Measurements from ENCODE around the gene KRT84.

KRT84 gene

GRCh38 chr12:52398176-52398575, 12.7 kb upstream of the KRT84 start:
- Histone ChIP-seq H4K91ac (ENCODE audit: low read length) (no peak overlapping the region), H3K18ac (ENCODE audit: low read depth in 1 of 2, low read length in 2 of 2) (no peak overlapping the region), H3K79me1 (replicated peaks; ENCODE audit: low read length, poor library complexity, severe bottlenecking) (no peaks in the 10 kb centered on the region), H3K4me3 (ENCODE audit: insufficient read depth in 1 of 2, low read depth in 1 of 2, low read length in 2 of 2) (no peak overlapping the region), H2AK5ac (ENCODE audit: low read length, severe bottlenecking) (no peak overlapping the region), H3K9ac (ENCODE audit: low read length) (no peak overlapping the region), H2BK120ac (ENCODE audit: low read depth, low read length) (no peak overlapping the region), H3K36me3 (ENCODE audit: control insufficient read depth in 1 of 2, insufficient read depth in 2 of 2, low read depth in 1 of 2, low read length in 2 of 2) (no peaks in the 10 kb centered on the region), H3K4me2 (ENCODE audit: low read length, poor library complexity, severe bottlenecking) (no peak overlapping the region), H2BK15ac (ENCODE audit: low read depth, poor library complexity, severe bottlenecking) (no peak overlapping the region), H2BK5ac (ENCODE audit: low read depth, low read length, poor library complexity, severe bottlenecking) (no peak overlapping the region), H4K8ac (ENCODE audit: low read length) (no peak overlapping the region), H2AFZ (ENCODE audit: low read depth, low read length) (no peak overlapping the region), H3K4me1 (ENCODE audit: control insufficient read depth, insufficient read depth, low read depth, low read length) (no peaks in the 10 kb centered on the region), H3K14ac (ENCODE audit: low read length in 2 of 2) (no peak overlapping the region), H3K4ac (ENCODE audit: low read depth in 1 of 2, low read length in 2 of 2) (no peak overlapping the region), H3K23ac (ENCODE audit: low read length in 2 of 2) (no peak overlapping the region), H3K27ac (ENCODE audit: low read length, poor library complexity, severe bottlenecking) (no peak overlapping the region), H2BK12ac (ENCODE audit: low read length in 2 of 2) (no peak overlapping the region), H3K9me3 (ENCODE audit: control insufficient read depth, low read length) (no peaks in the 10 kb centered on the region), H3K27me3 (ENCODE audit: control insufficient read depth in 1 of 2, insufficient read depth in 1 of 2, low read length in 2 of 2) (peaks cover 72 to 94% of the 10 kb centered on the region in 2 experiments)
- no peak for DNase-seq
- WGBS: 68% methylated on average over 1 of the region's 1 CpG

GRCh38 chr12:52396656-52397055, 11.2 kb upstream of the KRT84 start:
- Histone ChIP-seq H2AK5ac (ENCODE audit: low read length, severe bottlenecking) (no peak overlapping the region), H3K4me3 (ENCODE audit: insufficient read depth in 1 of 2, low read depth in 1 of 2, low read length in 2 of 2) (no peak overlapping the region), H3K36me3 (ENCODE audit: control insufficient read depth in 1 of 2, insufficient read depth in 2 of 2, low read depth in 1 of 2, low read length in 2 of 2) (no peaks in the 10 kb centered on the region), H3K4me2 (ENCODE audit: low read length, poor library complexity, severe bottlenecking) (no peak overlapping the region), H3K4ac (ENCODE audit: low read depth in 1 of 2, low read length in 2 of 2) (no peak overlapping the region), H3K27me3 (ENCODE audit: control insufficient read depth in 1 of 2, insufficient read depth in 1 of 2, low read length in 2 of 2) (peaks cover 63 to 86% of the 10 kb centered on the region in 2 experiments), H3K14ac (ENCODE audit: low read length in 2 of 2) (peak overlapping the region in 1 of 2 experiments; percentile 64), H2BK15ac (ENCODE audit: low read depth, poor library complexity, severe bottlenecking) (no peak overlapping the region), H2AFZ (ENCODE audit: low read depth, low read length) (no peak overlapping the region), H4K91ac (ENCODE audit: low read length) (no peak overlapping the region), H2BK12ac (ENCODE audit: low read length in 2 of 2) (no peak overlapping the region), H3K9ac (ENCODE audit: low read length) (no peak overlapping the region), H4K8ac (ENCODE audit: low read length) (no peak overlapping the region), H3K79me1 (replicated peaks; ENCODE audit: low read length, poor library complexity, severe bottlenecking) (no peaks in the 10 kb centered on the region), H3K9me3 (ENCODE audit: control insufficient read depth, low read length) (no peaks in the 10 kb centered on the region), H3K4me1 (ENCODE audit: control insufficient read depth, insufficient read depth, low read depth, low read length) (peaks cover 1% of the 10 kb centered on the region), H3K18ac (ENCODE audit: low read depth in 1 of 2, low read length in 2 of 2) (no peak overlapping the region), H3K27ac (ENCODE audit: low read length, poor library complexity, severe bottlenecking) (no peak overlapping the region), H2BK120ac (ENCODE audit: low read depth, low read length) (no peak overlapping the region), H2BK5ac (ENCODE audit: low read depth, low read length, poor library complexity, severe bottlenecking) (no peak overlapping the region), H3K23ac (ENCODE audit: low read length in 2 of 2) (no peak overlapping the region)
- DNase-seq: no peak
- 77% methylated on average over 8 of the region's 8 CpGs for whole genome bisulfite sequencing

- no peaks in the 10 kb centered on the region for H3K79me1 ChIP-seq (replicated peaks; ENCODE audit: low read length, poor library complexity, severe bottlenecking)
- no peak overlapping the region for H3K4me3 ChIP-seq (ENCODE audit: insufficient read depth in 1 of 2, low read depth in 1 of 2, low read length in 2 of 2)
- no peak for DNase-seq
- no peak overlapping the region for H3K4me2 ChIP-seq (ENCODE audit: low read length, poor library complexity, severe bottlenecking)
- H2BK5ac ChIP-seq (ENCODE audit: low read depth, low read length, poor library complexity, severe bottlenecking): no peak overlapping the region
- H4K91ac ChIP-seq (ENCODE audit: low read length): no peak overlapping the region
- H2BK15ac ChIP-seq (ENCODE audit: low read depth, poor library complexity, severe bottlenecking): no peak overlapping the region
- H3K27ac ChIP-seq (ENCODE audit: low read length, poor library complexity, severe bottlenecking): no peak overlapping the region
- no peak overlapping the region for H3K14ac ChIP-seq (ENCODE audit: low read length in 2 of 2)
- H2AK5ac ChIP-seq (ENCODE audit: low read length, severe bottlenecking): no peak overlapping the region
- H3K9me3 ChIP-seq (ENCODE audit: control insufficient read depth, low read length): no peaks in the 10 kb centered on the region
- no peak overlapping the region for H3K18ac ChIP-seq (ENCODE audit: low read depth in 1 of 2, low read length in 2 of 2)
- H3K36me3 ChIP-seq (ENCODE audit: control insufficient read depth in 1 of 2, insufficient read depth in 2 of 2, low read depth in 1 of 2, low read length in 2 of 2): no peaks in the 10 kb centered on the region
- H3K4me1 ChIP-seq (ENCODE audit: control insufficient read depth, insufficient read depth, low read depth, low read length): peaks cover 1% of the 10 kb centered on the region
- WGBS: 57% methylated on average over 20 of the region's 20 CpGs
- no peak overlapping the region for H2BK120ac ChIP-seq (ENCODE audit: low read depth, low read length)
- no peak overlapping the region for H3K23ac ChIP-seq (ENCODE audit: low read length in 2 of 2)
- no peak overlapping the region for H2BK12ac ChIP-seq (ENCODE audit: low read length in 2 of 2)
- H3K27me3 ChIP-seq (ENCODE audit: control insufficient read depth in 1 of 2, insufficient read depth in 1 of 2, low read length in 2 of 2): peaks cover 58 to 78% of the 10 kb centered on the region in 2 experiments
- H4K8ac ChIP-seq (ENCODE audit: low read length): no peak overlapping the region
- H2AFZ ChIP-seq (ENCODE audit: low read depth, low read length): no peak overlapping the region
- H3K9ac ChIP-seq (ENCODE audit: low read length): no peak overlapping the region
- no peak overlapping the region for H3K4ac ChIP-seq (ENCODE audit: low read depth in 1 of 2, low read length in 2 of 2)
Observed at GRCh38 chr12:52395761-52396434, 10.4 kb upstream of the KRT84 start.

- H3K4me3 ChIP-seq (ENCODE audit: insufficient read depth in 1 of 2, low read depth in 1 of 2, low read length in 2 of 2): no peak overlapping the region
- no peak overlapping the region for H4K8ac ChIP-seq (ENCODE audit: low read length)
- H3K4me2 ChIP-seq (ENCODE audit: low read length, poor library complexity, severe bottlenecking): no peak overlapping the region
- H3K36me3 ChIP-seq (ENCODE audit: control insufficient read depth in 1 of 2, insufficient read depth in 2 of 2, low read depth in 1 of 2, low read length in 2 of 2): no peaks in the 10 kb centered on the region
- H3K9me3 ChIP-seq (ENCODE audit: control insufficient read depth, low read length): no peaks in the 10 kb centered on the region
- no peak overlapping the region for H2BK15ac ChIP-seq (ENCODE audit: low read depth, poor library complexity, severe bottlenecking)
- WGBS: 77% methylated on average over 13 of the region's 13 CpGs
- H2AFZ ChIP-seq (ENCODE audit: low read depth, low read length): no peak overlapping the region
- peaks cover 60 to 72% of the 10 kb centered on the region in 2 experiments for H3K27me3 ChIP-seq (ENCODE audit: control insufficient read depth in 1 of 2, insufficient read depth in 1 of 2, low read length in 2 of 2)
- H2BK120ac ChIP-seq (ENCODE audit: low read depth, low read length): no peak overlapping the region
- no peak overlapping the region for H3K14ac ChIP-seq (ENCODE audit: low read length in 2 of 2)
- H3K4me1 ChIP-seq (ENCODE audit: control insufficient read depth, insufficient read depth, low read depth, low read length): peaks cover 1% of the 10 kb centered on the region
- H2BK12ac ChIP-seq (ENCODE audit: low read length in 2 of 2): no peak overlapping the region
- H3K4ac ChIP-seq (ENCODE audit: low read depth in 1 of 2, low read length in 2 of 2): no peak overlapping the region
- no peaks in the 10 kb centered on the region for H3K79me1 ChIP-seq (replicated peaks; ENCODE audit: low read length, poor library complexity, severe bottlenecking)
- DNase-seq: no peak
- H2AK5ac ChIP-seq (ENCODE audit: low read length, severe bottlenecking): no peak overlapping the region
- no peak overlapping the region for H3K18ac ChIP-seq (ENCODE audit: low read depth in 1 of 2, low read length in 2 of 2)
- H3K23ac ChIP-seq (ENCODE audit: low read length in 2 of 2): peak overlapping the region in 1 of 2 experiments; percentile 11
- H2BK5ac ChIP-seq (ENCODE audit: low read depth, low read length, poor library complexity, severe bottlenecking): no peak overlapping the region
- H4K91ac ChIP-seq (ENCODE audit: low read length): no peak overlapping the region
- no peak overlapping the region for H3K9ac ChIP-seq (ENCODE audit: low read length)
- H3K27ac ChIP-seq (ENCODE audit: low read length, poor library complexity, severe bottlenecking): no peak overlapping the region
Observed at GRCh38 chr12:52394836-52395405, 9.5 kb upstream of the KRT84 start.
